Neuron (in vitro differentiated cells): ENCODE results near the gene FCER2.

Experiments
- H2AFZ ChIP-seq: one replicate; pipeline ENCODE4 v1.6.1; 2013; ENCODE audit warnings: low read depth, mild to moderate bottlenecking, inconsistent platforms, low read length, moderate library complexity
- H3K27me3 ChIP-seq: one replicate; pipeline ENCODE4 v1.6.1; 2013; ENCODE audit warnings: low read length; ENCODE audit not compliant: insufficient read depth
- H3K36me3 ChIP-seq: one replicate; pipeline ENCODE4 v1.6.1; 2013; ENCODE audit warnings: low read length; ENCODE audit not compliant: insufficient read depth
- H3K4me1 ChIP-seq: one replicate; pipeline ENCODE4 v1.6.1; 2013; ENCODE audit warnings: low read length; ENCODE audit not compliant: insufficient read depth
- H3K4me3 ChIP-seq: 2 replicates; pipeline ENCODE4 v1.5.1; 2013; ENCODE audit warnings: mild to moderate bottlenecking, low read length, moderate library complexity
- H3K9me3 ChIP-seq: one replicate; pipeline ENCODE4 v1.6.1; 2013; ENCODE audit warnings: low read length

Gene FCER2

DNA sequence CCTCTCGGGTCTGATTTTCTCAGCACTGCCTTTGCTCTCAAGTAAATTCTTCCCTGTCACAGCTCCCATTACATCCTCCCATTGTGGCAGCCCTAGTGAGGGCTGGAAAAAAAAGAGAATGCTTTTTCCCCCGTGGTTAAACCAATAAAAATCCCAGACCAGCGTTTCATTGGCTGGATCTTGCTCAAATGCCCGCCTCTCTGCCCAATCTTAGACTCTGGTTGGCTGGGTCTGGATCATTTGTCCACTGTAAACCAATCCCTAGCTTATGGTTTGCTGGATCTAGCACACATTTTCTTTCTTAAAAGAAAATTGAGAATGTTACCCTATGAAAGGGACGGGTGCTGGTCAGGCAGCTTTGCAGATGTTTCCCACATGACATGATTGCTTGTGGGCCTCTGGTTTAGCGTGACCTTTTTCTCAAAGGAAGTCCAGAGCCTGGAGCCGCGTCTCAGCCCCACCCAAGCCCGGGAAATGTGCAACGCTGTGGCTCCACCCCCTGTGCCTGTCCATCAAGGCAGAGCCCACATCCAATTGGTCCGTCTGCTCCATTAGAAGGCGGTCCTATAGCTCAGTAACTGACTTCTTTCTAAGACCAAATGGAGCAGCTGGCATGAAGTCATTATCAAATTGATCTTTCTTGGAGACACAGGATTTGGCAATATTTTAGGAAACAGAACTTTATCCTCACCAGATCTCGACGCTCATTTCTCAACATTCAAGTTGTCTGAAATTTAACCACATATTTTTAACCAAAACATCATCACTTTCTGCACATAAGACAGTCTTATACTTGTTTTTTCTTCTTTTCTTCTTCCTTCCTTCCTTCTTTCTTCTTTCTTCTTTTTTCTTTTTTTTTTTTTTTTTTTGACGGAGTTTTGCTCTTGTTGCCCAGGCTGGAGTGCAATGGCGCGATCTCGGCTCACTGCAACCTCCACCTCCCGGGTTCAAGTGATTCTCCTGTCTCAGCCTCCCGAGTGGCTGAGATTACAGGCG lies 27.6 kb downstream of the FCER2 start:
- H3K4me3 ChIP-seq = no peak overlapping the region
- H3K36me3 ChIP-seq = no peaks in the 10 kb centered on the region
- peaks cover 15% of the 10 kb centered on the region for H3K27me3 ChIP-seq
- no peaks in the 10 kb centered on the region for H3K4me1 ChIP-seq
- H3K9me3 ChIP-seq = no peaks in the 10 kb centered on the region
- no peak overlapping the region for H2AFZ ChIP-seq

DNA sequence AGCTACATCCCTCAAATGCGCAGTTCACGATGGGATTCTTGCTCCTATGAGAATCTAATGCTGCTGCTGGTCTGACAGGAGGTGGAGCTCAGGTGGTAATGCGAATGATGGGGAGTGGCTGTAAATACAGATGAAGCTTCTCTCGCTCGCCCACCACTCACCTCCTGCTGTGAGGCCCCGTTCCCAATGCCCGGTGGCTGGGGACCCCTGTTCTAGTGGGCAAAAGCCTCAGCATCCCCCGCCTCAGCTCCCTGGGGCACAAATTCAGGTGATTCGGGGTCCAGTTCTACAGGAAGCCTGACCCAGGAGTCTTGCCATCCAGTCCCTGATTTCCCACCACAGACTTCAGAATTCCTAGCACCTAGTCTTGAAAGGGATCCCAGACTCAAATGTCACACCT lies 29.4 kb downstream of the FCER2 start:
- Histone ChIP-seq H3K36me3 (no peaks in the 10 kb centered on the region), H3K9me3 (no peaks in the 10 kb centered on the region), H3K27me3 (peaks cover 16% of the 10 kb centered on the region), H3K4me3 (no peak overlapping the region), H3K4me1 (no peaks in the 10 kb centered on the region), H2AFZ (no peak overlapping the region)

DNA sequence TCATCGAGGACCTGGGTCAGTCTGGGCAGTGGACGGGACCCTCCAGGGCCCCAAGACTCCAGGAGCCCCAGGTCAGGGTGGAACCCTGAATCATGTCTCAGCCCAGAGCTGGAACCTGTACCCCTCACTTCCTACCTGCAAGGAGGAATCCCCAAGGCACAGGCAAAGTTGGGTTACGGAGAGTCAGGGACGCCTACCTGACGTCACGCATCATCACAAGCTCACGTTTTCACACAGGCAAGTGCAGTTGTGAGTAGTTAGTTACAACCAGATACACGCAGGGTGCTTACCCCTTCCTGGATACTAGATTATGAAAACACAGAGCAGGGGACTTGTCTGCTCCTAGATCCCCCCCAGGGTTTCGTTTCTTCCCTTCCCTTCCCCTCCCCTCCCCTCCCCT lies 31.1 kb downstream of the FCER2 start:
- no peaks in the 10 kb centered on the region for H3K9me3 ChIP-seq
- no peak overlapping the region for H2AFZ ChIP-seq
- H3K4me1 ChIP-seq = no peaks in the 10 kb centered on the region
- H3K36me3 ChIP-seq = no peaks in the 10 kb centered on the region
- H3K4me3 ChIP-seq = no peak overlapping the region
- peaks cover 15% of the 10 kb centered on the region for H3K27me3 ChIP-seq

DNA sequence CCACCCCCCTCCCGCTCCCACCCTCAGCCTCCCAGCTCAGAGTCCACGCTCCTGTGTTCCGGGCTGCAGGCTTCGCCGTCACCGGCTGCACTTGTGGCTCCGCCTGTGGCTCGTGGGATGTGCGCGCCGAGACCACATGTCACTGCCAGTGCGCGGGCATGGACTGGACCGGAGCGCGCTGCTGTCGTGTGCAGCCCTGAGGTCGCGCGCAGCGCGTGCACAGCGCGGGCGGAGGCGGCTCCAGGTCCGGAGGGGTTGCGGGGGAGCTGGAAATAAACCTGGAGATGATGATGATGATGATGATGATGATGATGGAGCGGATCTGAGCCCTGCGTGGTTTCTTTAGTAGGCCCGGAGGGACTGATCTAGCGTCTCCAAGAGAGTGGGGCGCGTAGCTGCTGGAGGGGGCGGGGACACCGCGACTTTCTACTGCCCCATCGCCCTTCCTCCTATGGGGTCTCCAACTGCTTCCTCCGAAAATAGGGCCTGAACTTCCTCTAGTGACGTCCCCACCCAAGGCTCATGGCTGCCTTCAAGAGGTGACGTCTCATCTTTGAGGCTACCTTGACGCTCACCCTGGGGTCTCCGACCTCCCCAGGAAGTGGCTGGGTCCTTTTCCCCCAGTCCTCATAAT lies 31.7 kb downstream of the FCER2 start:
- Histone ChIP-seq H3K4me1 (no peaks in the 10 kb centered on the region), H3K27me3 (peaks cover 15% of the 10 kb centered on the region), H3K4me3 (no peak overlapping the region), H3K9me3 (no peaks in the 10 kb centered on the region), H3K36me3 (no peaks in the 10 kb centered on the region), H2AFZ (no peak overlapping the region)

DNA sequence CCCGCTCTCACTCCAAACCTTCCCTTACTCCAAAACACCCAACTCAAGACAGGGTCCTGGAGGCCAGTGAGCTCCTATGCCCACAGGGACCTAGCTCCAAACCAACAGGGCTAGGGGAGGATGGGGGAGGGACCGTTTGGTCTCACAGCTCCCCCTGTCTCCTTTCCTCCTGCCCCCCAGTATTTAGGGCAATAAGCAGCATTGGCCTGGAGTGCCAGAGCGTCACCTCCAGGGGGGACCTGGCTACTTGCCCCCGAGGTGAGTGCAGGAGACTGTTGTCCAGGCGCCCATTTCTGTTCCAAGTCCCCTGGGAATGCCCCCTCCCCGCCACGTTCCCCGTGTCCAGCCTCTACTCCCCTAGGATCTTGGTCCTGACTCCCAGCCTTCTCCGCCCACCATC lies 32.3 kb downstream of the FCER2 start:
- no peaks in the 10 kb centered on the region for H3K36me3 ChIP-seq
- no peak overlapping the region for H3K4me3 ChIP-seq
- H3K9me3 ChIP-seq = no peaks in the 10 kb centered on the region
- H2AFZ ChIP-seq = no peak overlapping the region
- no peaks in the 10 kb centered on the region for H3K4me1 ChIP-seq
- peaks cover 15% of the 10 kb centered on the region for H3K27me3 ChIP-seq

DNA sequence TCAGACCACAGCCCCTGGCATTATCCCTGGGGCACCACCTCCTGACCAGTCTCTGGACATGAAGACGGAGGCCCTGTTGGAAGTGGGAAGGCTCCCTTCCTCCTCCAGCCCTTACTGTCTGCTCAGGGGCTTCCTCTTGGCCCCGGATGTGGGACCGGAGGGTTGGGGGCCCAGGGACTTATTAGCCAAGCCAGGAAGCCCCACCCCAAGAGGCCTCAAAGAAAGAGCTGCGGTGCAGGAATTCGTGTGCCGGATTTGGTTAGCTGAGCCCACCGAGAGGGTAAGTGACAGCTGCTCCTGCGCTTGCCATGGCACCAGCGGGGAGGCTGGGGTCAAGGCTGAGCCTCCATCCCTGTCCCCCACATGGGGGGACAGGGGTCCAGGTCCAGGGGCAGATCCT lies 33.1 kb downstream of the FCER2 start, which contains the start of gene RETN:
Gene RETN (plus strand): TSS at position 208 of the 400 bp plus-strand sequence. CDS start 278 bp downstream, outside the sequence.
- H3K9me3 ChIP-seq = no peaks in the 10 kb centered on the region
- H2AFZ ChIP-seq = no peak within 1 kb of the TSS
- peaks cover 15% of the 10 kb centered on the region for H3K27me3 ChIP-seq
- no peaks in the 10 kb centered on the region for H3K36me3 ChIP-seq
- no peak within 1 kb of the TSS for H3K4me3 ChIP-seq
- no peaks in the 10 kb centered on the region for H3K4me1 ChIP-seq

DNA sequence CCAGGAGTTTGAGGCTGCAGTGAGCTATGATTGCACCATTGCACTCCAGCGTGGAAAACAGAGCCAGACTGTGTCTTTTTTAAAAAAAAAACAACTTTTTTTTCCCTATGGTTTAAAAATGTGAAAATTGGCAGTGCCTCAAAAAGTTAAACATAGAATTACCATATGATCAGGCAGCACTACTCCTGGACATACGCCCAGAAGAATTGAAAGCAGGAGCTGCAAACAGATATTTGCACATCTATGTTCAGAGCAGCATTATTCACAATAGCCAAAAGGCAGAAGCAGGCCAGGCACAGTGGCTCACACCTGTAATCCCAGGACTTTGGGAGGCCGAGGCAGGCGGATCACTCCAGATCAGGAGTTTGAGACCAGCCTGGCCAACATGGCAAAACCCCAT lies 36.9 kb downstream of the FCER2 start:
- H3K4me3 ChIP-seq = no peak overlapping the region
- H3K27me3 ChIP-seq = peaks cover 11% of the 10 kb centered on the region
- no peak overlapping the region for H2AFZ ChIP-seq
- no peaks in the 10 kb centered on the region for H3K9me3 ChIP-seq
- H3K4me1 ChIP-seq = no peaks in the 10 kb centered on the region
- H3K36me3 ChIP-seq = no peaks in the 10 kb centered on the region

DNA sequence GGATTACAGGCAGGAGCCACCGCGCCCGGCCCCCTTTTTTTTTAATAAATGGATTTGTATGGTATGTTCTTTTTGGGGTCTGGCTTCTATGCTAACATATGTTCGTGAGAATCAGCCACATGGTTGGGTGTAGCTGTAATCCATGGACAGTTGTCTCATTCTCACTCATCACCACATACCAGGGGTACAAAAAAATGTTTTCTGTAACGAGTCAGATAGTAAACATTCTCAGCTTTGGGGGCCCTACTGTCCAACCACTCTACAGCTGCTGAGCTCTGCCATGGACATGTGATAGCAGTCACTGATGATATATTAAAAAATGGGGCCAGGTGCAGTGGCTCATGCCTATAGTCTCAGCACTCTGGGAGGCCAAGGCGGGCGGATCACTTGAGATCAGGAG lies 38.2 kb downstream of the FCER2 start:
- Histone ChIP-seq H3K4me1 (no peaks in the 10 kb centered on the region), H2AFZ (no peak overlapping the region), H3K4me3 (no peak overlapping the region), H3K27me3 (no peaks in the 10 kb centered on the region), H3K9me3 (no peaks in the 10 kb centered on the region), H3K36me3 (no peaks in the 10 kb centered on the region)

DNA sequence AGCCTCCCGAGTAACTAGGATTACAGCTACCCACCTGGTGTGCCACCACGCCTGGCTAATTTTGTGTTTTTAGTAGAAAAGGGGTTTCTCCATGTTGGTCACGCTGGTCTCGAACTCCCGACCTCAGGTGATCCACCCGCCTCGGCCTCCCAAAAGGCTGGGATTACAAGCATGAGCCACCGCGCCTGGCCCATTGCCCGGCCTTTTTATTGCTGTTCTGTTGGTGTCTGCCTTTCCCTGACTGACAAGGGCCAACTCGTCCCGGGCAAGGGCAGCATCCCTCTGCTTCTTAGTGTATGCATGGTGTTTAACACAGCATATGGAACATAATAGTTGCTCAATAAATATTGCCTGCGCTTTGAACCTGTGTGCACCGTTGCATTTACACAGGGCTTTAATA lies 39.3 kb downstream of the FCER2 start:
- no peaks in the 10 kb centered on the region for H3K4me1 ChIP-seq
- no peaks in the 10 kb centered on the region for H3K27me3 ChIP-seq

DNA sequence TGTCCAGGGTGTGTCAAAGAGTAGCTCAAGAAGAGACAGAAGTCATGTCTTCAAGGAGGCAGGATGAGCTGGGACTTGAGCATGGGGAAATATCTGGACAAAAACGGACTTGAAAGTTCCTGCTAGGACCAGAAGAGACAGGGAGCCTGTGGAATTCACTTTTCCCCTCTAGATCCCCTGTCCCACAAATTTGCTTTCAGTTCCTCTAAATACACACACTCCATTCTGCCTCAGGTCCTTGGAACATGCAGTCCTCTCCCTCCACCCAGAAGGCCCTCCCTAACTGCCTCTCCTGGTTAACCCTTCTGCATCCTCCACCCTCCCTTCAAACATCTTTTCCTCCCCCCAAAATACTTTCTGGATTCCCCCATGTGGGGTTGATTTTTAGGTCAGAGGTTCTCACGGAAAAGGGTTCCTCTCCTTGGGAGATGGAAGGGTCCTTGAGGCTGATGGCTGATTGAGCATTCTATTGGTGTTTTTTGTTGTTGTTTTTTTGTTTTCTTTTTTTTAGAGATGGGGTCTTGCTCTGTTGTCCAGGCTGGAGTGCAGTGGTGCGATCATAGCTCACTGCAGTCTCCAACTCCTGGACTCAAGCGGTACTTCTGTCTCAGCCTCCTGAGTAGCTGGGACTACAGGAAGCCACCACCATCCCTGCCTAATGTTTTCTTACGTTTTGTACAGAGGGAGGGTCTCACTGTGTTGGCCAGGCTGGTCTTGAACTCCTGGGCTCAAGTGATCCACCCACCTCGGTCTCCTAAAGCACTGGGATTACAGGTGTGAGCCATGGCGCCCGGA lies 40.0 kb downstream of the FCER2 start:
- H3K27me3 ChIP-seq = no peaks in the 10 kb centered on the region
- no peaks in the 10 kb centered on the region for H3K36me3 ChIP-seq
- H3K4me1 ChIP-seq = no peaks in the 10 kb centered on the region
- H3K9me3 ChIP-seq = no peaks in the 10 kb centered on the region
- no peak overlapping the region for H3K4me3 ChIP-seq
- H2AFZ ChIP-seq = no peak overlapping the region

More for the DNA sequence above, 39.3 kb downstream of the FCER2 start:
- Histone ChIP-seq H3K36me3 (no peaks in the 10 kb centered on the region), H3K4me3 (no peak overlapping the region), H2AFZ (no peak overlapping the region), H3K9me3 (no peaks in the 10 kb centered on the region)

DNA sequence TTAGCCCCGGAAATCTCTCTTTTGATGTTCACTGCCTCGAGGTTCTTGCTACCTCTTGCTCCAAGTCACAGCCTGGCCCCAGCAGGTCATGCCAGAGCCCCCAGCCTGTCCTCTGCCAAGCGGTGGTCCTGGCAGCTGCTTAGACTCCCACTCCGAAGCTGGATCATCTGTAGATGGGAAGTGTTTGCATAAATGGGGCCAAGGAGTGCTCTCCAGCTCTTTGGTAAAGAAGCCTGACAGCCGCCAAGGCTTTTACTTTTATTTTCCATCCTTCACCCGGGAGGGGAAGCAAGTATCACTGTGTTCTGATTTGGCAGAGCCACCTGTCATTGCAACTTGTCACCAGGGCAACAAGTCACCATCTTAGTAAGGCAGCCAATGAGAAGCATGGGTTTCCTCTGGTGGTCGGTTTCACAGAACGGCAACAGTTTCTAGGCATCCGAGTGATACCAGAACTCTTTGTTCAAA lies 43.7 kb downstream of the FCER2 start:
- H3K27me3 ChIP-seq = no peaks in the 10 kb centered on the region

DNA sequence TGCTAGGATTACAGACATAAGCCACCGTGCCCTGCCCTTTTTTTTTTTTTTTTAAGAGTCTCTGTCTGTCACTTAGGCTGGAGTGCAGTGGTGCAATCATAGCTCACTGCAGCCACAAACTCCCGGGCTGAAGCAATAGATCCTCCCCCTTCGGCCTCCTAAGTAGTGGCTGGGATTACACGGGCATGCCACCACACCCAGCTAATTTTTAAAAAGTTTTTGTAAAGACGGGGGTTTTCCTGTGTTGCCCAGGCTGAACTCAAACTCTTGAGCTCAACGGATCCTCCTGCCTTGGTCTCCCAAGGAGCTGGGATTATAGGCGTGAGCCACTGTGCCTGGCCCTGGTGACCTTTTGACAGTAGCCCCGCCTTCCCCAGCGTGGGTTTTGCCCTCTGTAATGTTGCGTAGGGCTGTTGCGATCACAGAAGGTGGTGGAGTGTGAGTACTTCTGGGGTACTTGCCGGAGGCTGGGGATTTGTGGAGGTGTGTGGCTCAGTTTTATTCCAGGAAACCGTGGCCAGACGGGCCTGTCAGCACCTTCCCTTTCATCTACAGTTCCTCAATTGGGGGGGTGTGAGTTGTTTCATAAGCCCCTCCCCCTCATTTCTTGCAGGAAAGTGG lies 44.7 kb downstream of the FCER2 start:
- Histone ChIP-seq H2AFZ (no peak overlapping the region), H3K9me3 (no peaks in the 10 kb centered on the region), H3K36me3 (no peaks in the 10 kb centered on the region), H3K27me3 (no peaks in the 10 kb centered on the region), H3K4me3 (no peak overlapping the region), H3K4me1 (no peaks in the 10 kb centered on the region)

More for the DNA sequence above, 43.7 kb downstream of the FCER2 start:
- Histone ChIP-seq H2AFZ (peak overlapping the region; percentile 23), H3K9me3 (no peaks in the 10 kb centered on the region), H3K36me3 (no peaks in the 10 kb centered on the region), H3K4me3 (no peak overlapping the region), H3K4me1 (no peaks in the 10 kb centered on the region)
